GM13976 (cell line): ENCODE data around the gene MGAT2.

ENCODE experiments used
- DNase-seq: peaks from one replicate; pipeline ENCODE4 v3.0.0; 2012; ENCODE audit warnings: low spot score
- CTCF ChIP-seq: IDR thresholded peaks from 2 replicates; pipeline ENCODE4 v1.5.1; 2012; ENCODE audit warnings: borderline replicate concordance, mild to moderate bottlenecking; ENCODE audit not compliant: insufficient read depth; ENCODE audit errors: extremely low read depth, missing control alignments, control extremely low read depth
- in situ Hi-C: fragments of 300-500 bp; cut with MboI; formaldehyde crosslinking; loops from one replicate; pipeline ENCODE4 v1.12.0; 2022; ENCODE audit warnings: low sequenced_read_pairs, mixed read lengths, inconsistent platforms; ENCODE audit not compliant: unreplicated experiment

The MGAT2 gene

GRCh38 chr14:49636866-49637265, 16.3 kb downstream of the MGAT2 start:
- in situ Hi-C loops, result loop anchor here (25.0 kb wide), 2 partner anchors 200 to 475 kb away; partner anchors contain the start of gene VCPKMT
- DNase-seq, result no peak
- TF ChIP-seq CTCF, result no peak

GRCh38 chr14:49637534-49638078, 17.0 kb downstream of the MGAT2 start:
- TF ChIP-seq CTCF, result no peak
- DNase-seq, result no peak
- in situ Hi-C loops, result loop anchor here (25.0 kb wide), 2 partner anchors 200 to 475 kb away; partner anchors contain the start of gene VCPKMT

GRCh38 chr14:49640540-49641417, 20.2 kb downstream of the MGAT2 start:
- no peak for DNase-seq
- no peak for TF ChIP-seq CTCF
- in situ Hi-C loops, result loop anchor here (25.0 kb wide), 2 partner anchors 197 to 472 kb away; partner anchors contain the start of gene VCPKMT

GRCh38 chr14:49641697-49642129, 21.1 kb downstream of the MGAT2 start:
- no peak for TF ChIP-seq CTCF
- in situ Hi-C loops, result loop anchor here (25.0 kb wide), 2 partner anchors 196 to 471 kb away; partner anchors contain the start of gene VCPKMT
- DNase-seq, result no peak

GRCh38 chr14:49642163-49642562, 21.6 kb downstream of the MGAT2 start:
- no peak for DNase-seq
- in situ Hi-C loops, result loop anchor here (25.0 kb wide), 2 partner anchors 195 to 470 kb away; partner anchors contain the start of gene VCPKMT
- TF ChIP-seq CTCF, result no peak

- DNase-seq, result no peak
- in situ Hi-C loops, result no loop called here
- no peak for TF ChIP-seq CTCF
These were observed 32.9 kb downstream of the MGAT2 start for GRCh38 chr14:49653508-49653907.
